ENCODE data around the gene NOTCH2. TPM values are rescaled to one million over a fixed set of nuclear protein-coding genes. Genes with fewer than 3 reads are reported as not detected.

Gene NOTCH2
- total and polyA plus RNA-seq, 9 of the 15 experiments (the other 6 are each of a cell fraction or from before 2014, with no cell fraction given), result 0.04 to 1.2 (median 0.28) TPM; not detected in 1

- TF ChIP-seq RHOXF2B (CRISPR knock-in tag; conservative IDR thresholded peaks at IDR 0.05), result no peak
Observed at GRCh38 chr1:119941392-119941791, 128.1 kb downstream of the NOTCH2 start (continued).

GRCh38 chr1:119940697-119941096, 128.8 kb downstream of the NOTCH2 start:
- H3K4me1 ChIP-seq (replicated peaks in 1 of 2; ENCODE audit: control insufficient read depth in 2 of 2, insufficient read depth in 2 of 2, low read length in 2 of 2), result no peaks in the 10 kb centered on the region
- no peak for TF ChIP-seq DNMT1 (IDR thresholded peaks at IDR 0.05)
- BruUV-seq (replicated peaks), result no TSS peak
- POLR2A ChIA-PET, result interaction anchor here (1.0 kb wide), 1 partner anchor 24 kb away, joined by 3 read pairs; no protein-coding TSS in a partner anchor
- H3K79me2 ChIP-seq (ENCODE audit: control insufficient read depth, insufficient read depth, low read length), result no peaks in the 10 kb centered on the region
- no peaks in the 10 kb centered on the region for H3K36me3 ChIP-seq (ENCODE audit: control insufficient read depth, insufficient read depth, low read length)
- H4K20me1 ChIP-seq (replicated peaks; ENCODE audit: control insufficient read depth, insufficient read depth, low read length), result no peaks in the 10 kb centered on the region
- H3K27me3 ChIP-seq (ENCODE audit: control insufficient read depth in 2 of 2, insufficient read depth in 2 of 2, low read length in 2 of 2), result peaks cover 2 to 10% of the 10 kb centered on the region in 2 experiments; a peak in 1 of 5 replicates
- intact Hi-C loops (cut with micrococcal nuclease), result no loop called here
- H3K9ac ChIP-seq (ENCODE audit: insufficient read depth in 1 of 2, low read depth in 2 of 2, low read length in 2 of 2), result no peak overlapping the region
- DNase-seq (ENCODE audit: extremely low read depth in 1 of 4, low spot score in 3 of 4) (no peak), FAIRE-seq (no peak), ATAC-seq (no peak)
- H3K9me1 ChIP-seq (ENCODE audit: control insufficient read depth, insufficient read depth, low read length), result no peaks in the 10 kb centered on the region
- H2AFZ ChIP-seq (ENCODE audit: low read depth, low read length), result no peak overlapping the region
- H3K4me3 ChIP-seq, result no peak overlapping the region
- no peak overlapping the region for H3K4me2 ChIP-seq (ENCODE audit: insufficient read depth, low read length)
- H3K9me3 ChIP-seq (replicated peaks; ENCODE audit: control insufficient read depth, insufficient read depth, low read depth, low read length), result no peaks in the 10 kb centered on the region
- CTCF ChIA-PET (ENCODE audit: low intra/inter-chr PET ratio), result no interaction called here
- no peak overlapping the region for H3K27ac ChIP-seq (ENCODE audit: extremely low read depth, low read depth, low read length)
- in situ Hi-C loops (cut with MboI), result no loop called here

DNA sequence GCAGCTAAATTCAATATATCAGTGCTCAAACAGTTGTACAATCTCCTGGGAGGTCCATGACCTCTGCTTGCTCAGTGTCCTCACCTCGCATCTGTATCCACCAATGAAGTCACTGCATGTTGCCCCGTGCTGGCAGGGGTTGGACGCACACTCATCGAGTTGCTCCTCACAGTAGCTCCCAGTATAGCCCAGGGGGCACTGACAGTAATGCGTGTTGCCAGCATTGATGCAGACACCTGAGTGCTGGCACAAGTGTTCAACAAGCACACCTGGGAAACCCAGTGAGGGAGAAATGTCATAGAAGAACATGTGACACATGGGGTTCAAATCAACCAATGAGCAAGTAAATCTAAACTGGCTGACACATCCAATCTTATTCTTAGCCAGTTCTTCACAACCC, 132.3 kb downstream of the NOTCH2 start:
- H3K4me1 ChIP-seq (replicated peaks in 1 of 2; ENCODE audit: control insufficient read depth in 2 of 2, insufficient read depth in 2 of 2, low read length in 2 of 2), result no peaks in the 10 kb centered on the region
- H3K79me2 ChIP-seq (ENCODE audit: control insufficient read depth, insufficient read depth, low read length), result no peaks in the 10 kb centered on the region
- H3K36me3 ChIP-seq (ENCODE audit: control insufficient read depth, insufficient read depth, low read length), result no peaks in the 10 kb centered on the region
- BruUV-seq (replicated peaks), result no TSS peak
- H4K20me1 ChIP-seq (replicated peaks; ENCODE audit: control insufficient read depth, insufficient read depth, low read length), result no peaks in the 10 kb centered on the region
- 0% methylated on average over 5 of the region's 5 CpGs for WGBS (ENCODE audit: insufficient coverage, low coverage, missing lambda C conversion rate)
- in situ Hi-C loops (cut with MboI) (no loop called here), intact Hi-C loops (cut with micrococcal nuclease) (no loop called here)
- peaks cover 2 to 10% of the 10 kb centered on the region in 2 experiments; a peak in 1 of 5 replicates for H3K27me3 ChIP-seq (ENCODE audit: control insufficient read depth in 2 of 2, insufficient read depth in 2 of 2, low read length in 2 of 2)
- POLR2A ChIA-PET, result interaction anchor here (1.3 kb wide), 1 partner anchor 12 kb away, joined by 5 read pairs; no protein-coding TSS in a partner anchor
- FAIRE-seq (no peak), ATAC-seq (no peak), DNase-seq (ENCODE audit: extremely low read depth in 1 of 4, low spot score in 3 of 4) (no peak)
- H2AFZ ChIP-seq (ENCODE audit: low read depth, low read length), result no peak overlapping the region
- H3K9me1 ChIP-seq (ENCODE audit: control insufficient read depth, insufficient read depth, low read length), result no peaks in the 10 kb centered on the region
- 0 out of 2 replicates have a peak, but pooled peaks cover 2% of the 10 kb centered on the region for H3K9me3 ChIP-seq (replicated peaks; ENCODE audit: control insufficient read depth, insufficient read depth, low read depth, low read length)
- H3K4me3 ChIP-seq, result no peak overlapping the region
- no peak overlapping the region for H3K27ac ChIP-seq (ENCODE audit: extremely low read depth, low read depth, low read length)
- no peak overlapping the region for H3K9ac ChIP-seq (ENCODE audit: insufficient read depth in 1 of 2, low read depth in 2 of 2, low read length in 2 of 2)
- CTCF ChIA-PET (ENCODE audit: low intra/inter-chr PET ratio), result no interaction called here
- H3K4me2 ChIP-seq (ENCODE audit: insufficient read depth, low read length), result no peak overlapping the region
- TF ChIP-seq, protein P1, sequence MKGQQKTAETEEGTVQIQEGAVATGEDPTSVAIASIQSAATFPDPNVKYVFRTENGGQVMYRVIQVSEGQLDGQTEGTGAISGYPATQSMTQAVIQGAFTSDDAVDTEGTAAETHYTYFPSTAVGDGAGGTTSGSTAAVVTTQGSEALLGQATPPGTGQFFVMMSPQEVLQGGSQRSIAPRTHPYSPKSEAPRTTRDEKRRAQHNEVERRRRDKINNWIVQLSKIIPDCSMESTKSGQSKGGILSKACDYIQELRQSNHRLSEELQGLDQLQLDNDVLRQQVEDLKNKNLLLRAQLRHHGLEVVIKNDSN (CRISPR knock-in tag; IDR thresholded peaks at IDR 0.05), result no peak
- no peak for TF ChIP-seq RAD51 (IDR thresholded peaks at IDR 0.05; ENCODE audit: borderline replicate concordance, low read depth)

All from K562 (cell line).